OCI-LY3 (cell line): Measurements from ENCODE around the gene GRIP2.

Experiments used
- H2AFZ ChIP-seq: fragments of 200-600, 300-600 bp; shearing (Covaris generic); 2 replicates; pipeline ENCODE4 v1.6.0; 2014; ENCODE audit warnings: antibody characterized with exemption, low read depth, low read length
- H3K27ac ChIP-seq: fragments of 200-600, 300-600 bp; sonication (generic); 2 replicates; pipeline ENCODE4 v1.5.1; 2014; ENCODE audit warnings: mild to moderate bottlenecking, low read length, moderate library complexity, mixed read lengths
- H3K27me3 ChIP-seq: fragments of 200-600, 300-600 bp; sonication (generic); 2 replicates; pipeline ENCODE4 v1.6.1; 2014; ENCODE audit warnings: low read depth, low read length, mixed read lengths
- H3K36me3 ChIP-seq: fragments of 200-600, 300-600 bp; sonication (generic); replicated peaks from 2 replicates; pipeline ENCODE3; 2014; ENCODE audit warnings: low read depth, low read length, mixed read lengths
- H3K4me1 ChIP-seq: fragments of 300-600, 200-600 bp; sonication (generic); 2 replicates; pipeline ENCODE4 v1.6.1; 2014; ENCODE audit warnings: low read length, mixed read lengths
- H3K4me2 ChIP-seq: fragments of 200-600, 300-600 bp; sonication (generic); 2 replicates; pipeline ENCODE4 v1.6.1; 2014; ENCODE audit warnings: low read length, mixed read lengths
- H3K4me3 ChIP-seq: fragments of 300-600, 200-600 bp; sonication (generic); 2 replicates; pipeline ENCODE4 v1.5.1; 2014; ENCODE audit warnings: antibody characterized with exemption, mild to moderate bottlenecking, low read length, moderate library complexity
- H3K79me2 ChIP-seq: fragments of 300-600, 200-600 bp; shearing (Covaris generic); 2 replicates; pipeline ENCODE4 v1.6.1; 2014; ENCODE audit warnings: mild to moderate bottlenecking, low read length, mixed read lengths
- H3K9ac ChIP-seq: fragments of 300-600, 200-600 bp; shearing (Covaris generic); 2 replicates; pipeline ENCODE4 v1.6.0; 2014; ENCODE audit warnings: mild to moderate bottlenecking, low read length, moderate library complexity
- H3K9me3 ChIP-seq: fragments of 200-600, 300-600 bp; shearing (Covaris generic); 2 replicates; pipeline ENCODE4 v1.6.1; 2014; ENCODE audit warnings: low read length, mixed read lengths; ENCODE audit not compliant: insufficient read depth
- H4K20me1 ChIP-seq: fragments of 200-600, 300-600 bp; sonication (generic); 2 replicates; pipeline ENCODE4 v1.6.1; 2016; ENCODE audit warnings: low read length, mixed read lengths; ENCODE audit not compliant: insufficient read depth
- CTCF ChIP-seq: fragments of 200-600, 300-600 bp; sonication (generic); IDR thresholded peaks from 2 replicates; pipeline ENCODE4 v1.5.1; 2014; ENCODE audit warnings: antibody characterized with exemption, low read length, low read depth
- EZH2phosphoT487 ChIP-seq: fragments of 200-600 bp; shearing (Covaris generic); IDR thresholded peaks from 2 replicates; pipeline ENCODE4 v1.6.1; 2018; ENCODE audit warnings: antibody characterized with exemption, mixed run types, low read depth

The GRIP2 gene

GRCh38 chr3:14554715-14555114 lies 14.6 kb upstream of the GRIP2 start:
- H3K27me3 ChIP-seq, result peaks cover 39% of the 10 kb centered on the region
- H3K4me1 ChIP-seq, result no peaks in the 10 kb centered on the region
- H2AFZ ChIP-seq, result no peak overlapping the region
- H3K4me2 ChIP-seq, result no peak overlapping the region
- H3K79me2 ChIP-seq, result no peaks in the 10 kb centered on the region
- H3K27ac ChIP-seq, result no peak overlapping the region
- no peaks in the 10 kb centered on the region for H3K36me3 ChIP-seq
- H3K9ac ChIP-seq, result no peak overlapping the region
- no peaks in the 10 kb centered on the region for H4K20me1 ChIP-seq
- no peak for TF ChIP-seq EZH2phosphoT487
- no peak for TF ChIP-seq CTCF
- no peaks in the 10 kb centered on the region for H3K9me3 ChIP-seq
- H3K4me3 ChIP-seq, result no peak overlapping the region

- H3K9ac ChIP-seq, result no peak overlapping the region
- TF ChIP-seq CTCF, result no peak
- TF ChIP-seq EZH2phosphoT487, result no peak
- no peak overlapping the region for H3K4me3 ChIP-seq
- no peak overlapping the region for H3K27ac ChIP-seq
- no peaks in the 10 kb centered on the region for H4K20me1 ChIP-seq
- H3K79me2 ChIP-seq, result no peaks in the 10 kb centered on the region
- H3K27me3 ChIP-seq, result peaks cover 34% of the 10 kb centered on the region
- no peak overlapping the region for H2AFZ ChIP-seq
- no peaks in the 10 kb centered on the region for H3K9me3 ChIP-seq
- H3K36me3 ChIP-seq, result no peaks in the 10 kb centered on the region
- no peak overlapping the region for H3K4me2 ChIP-seq
- H3K4me1 ChIP-seq, result no peaks in the 10 kb centered on the region
Observed at GRCh38 chr3:14553871-14554270, 13.7 kb upstream of the GRIP2 start.

GRCh38 chr3:14552717-14553116 lies 12.6 kb upstream of the GRIP2 start:
- H4K20me1 ChIP-seq, result no peaks in the 10 kb centered on the region

GRCh38 chr3:14552041-14552648 lies 12.0 kb upstream of the GRIP2 start:
- no peak overlapping the region for H3K27ac ChIP-seq
- H3K27me3 ChIP-seq, result peaks cover 45% of the 10 kb centered on the region
- H4K20me1 ChIP-seq, result no peaks in the 10 kb centered on the region
- H3K4me1 ChIP-seq, result no peaks in the 10 kb centered on the region
- no peaks in the 10 kb centered on the region for H3K9me3 ChIP-seq
- no peak overlapping the region for H3K4me3 ChIP-seq
- H3K4me2 ChIP-seq, result no peak overlapping the region
- no peaks in the 10 kb centered on the region for H3K36me3 ChIP-seq
- no peak overlapping the region for H3K9ac ChIP-seq
- no peak overlapping the region for H2AFZ ChIP-seq
- no peaks in the 10 kb centered on the region for H3K79me2 ChIP-seq
- TF ChIP-seq EZH2phosphoT487 (no peak), CTCF (no peak)

More at GRCh38 chr3:14552717-14553116, 12.6 kb upstream of the GRIP2 start:
- no peak overlapping the region for H3K4me2 ChIP-seq
- H3K4me1 ChIP-seq, result no peaks in the 10 kb centered on the region
- no peaks in the 10 kb centered on the region for H3K36me3 ChIP-seq
- H3K27ac ChIP-seq, result no peak overlapping the region
- H3K27me3 ChIP-seq, result peaks cover 41% of the 10 kb centered on the region
- no peak overlapping the region for H3K9ac ChIP-seq
- no peak overlapping the region for H2AFZ ChIP-seq
- no peaks in the 10 kb centered on the region for H3K79me2 ChIP-seq
- no peak overlapping the region for H3K4me3 ChIP-seq
- H3K9me3 ChIP-seq, result no peaks in the 10 kb centered on the region
- TF ChIP-seq EZH2phosphoT487 (no peak), CTCF (no peak)
